CD4-positive, alpha-beta T cell treated with Interleukin-21 for 1 hour (primary cell): ENCODE results near the gene PHKB.
A peak's percentile ranks its signal among the peaks of the same experiment; 100 is the strongest.
"Not testable (repeated sequence)": the region's sequence is repeated elsewhere in the genome, so short reads cannot be mapped to it uniquely, and the experiment has no call there.

Experiments
- DNase-seq: peaks from one replicate; pipeline ENCODE4 v3.0.0-alpha.2; 2020

The PHKB gene

DNA sequence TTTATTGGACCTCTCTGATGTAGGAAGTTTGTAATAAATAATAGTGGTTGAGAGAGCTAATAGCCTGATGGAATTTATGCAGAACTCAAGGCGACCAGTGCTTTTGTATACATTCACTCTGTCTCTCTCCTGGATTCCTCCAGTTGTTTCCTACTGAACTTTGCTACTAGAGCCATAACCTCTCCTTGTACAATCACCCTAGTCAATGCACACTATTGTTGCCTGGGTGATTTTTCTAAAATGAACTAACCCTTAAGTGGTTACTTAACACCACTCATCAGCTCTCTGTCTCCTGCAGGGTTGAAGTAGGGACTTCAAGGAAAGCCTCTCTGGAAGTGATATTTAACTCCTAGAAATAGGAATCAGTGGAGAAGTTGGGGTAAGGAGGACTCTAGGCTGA, 9.7 kb downstream of the PHKB start:
- DNase-seq: no peak

- DNase-seq: not testable (repeated sequence)
These were observed 11.9 kb downstream of the PHKB start for GRCh38 chr16:47473004-47473403.

DNA sequence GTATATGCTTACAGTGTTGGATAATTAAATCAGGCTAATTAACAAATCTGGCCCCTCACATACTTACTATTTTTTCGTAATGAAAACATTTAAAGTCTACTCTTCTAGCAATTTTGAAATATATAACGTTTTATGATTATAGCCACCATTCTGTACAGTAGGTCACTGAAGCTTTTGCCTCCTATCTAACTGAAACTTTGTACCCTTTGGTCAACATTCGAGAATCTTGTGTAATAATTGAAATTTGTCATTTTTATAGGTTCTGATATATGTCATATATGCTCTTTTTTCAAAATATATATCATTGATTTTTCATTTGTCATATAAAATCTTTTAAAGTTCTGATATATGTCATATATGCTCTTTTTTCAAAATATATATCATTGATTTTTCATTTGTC, 12.7 kb downstream of the PHKB start:
- no peak for DNase-seq

- no peak for DNase-seq
These were observed 14.7 kb downstream of the PHKB start for GRCh38 chr16:47475786-47476185.

GRCh38 chr16:47476654-47477345, 15.7 kb downstream of the PHKB start:
- no peak for DNase-seq

- no peak for DNase-seq
These were observed 16.5 kb downstream of the PHKB start for GRCh38 chr16:47477679-47478078.

DNA sequence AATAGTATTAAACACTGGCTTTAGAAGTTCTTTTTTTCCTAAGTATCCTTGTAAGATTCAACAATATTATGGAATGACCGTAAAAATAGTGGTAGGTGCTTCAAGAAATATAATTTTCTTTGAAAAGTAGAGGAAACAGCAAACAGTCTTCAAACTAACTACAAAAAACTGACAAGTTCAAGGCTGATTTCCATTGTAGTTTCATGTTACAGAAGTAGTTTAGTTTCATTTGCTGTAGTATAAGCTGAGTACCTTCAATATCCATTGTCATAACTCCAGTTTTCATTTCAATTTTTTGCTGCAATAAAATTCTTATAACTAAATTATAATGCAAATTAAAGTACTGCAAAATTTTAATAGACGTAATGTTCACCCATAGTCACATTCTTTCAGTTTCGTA, 19.3 kb downstream of the PHKB start:
- no peak for DNase-seq

DNA sequence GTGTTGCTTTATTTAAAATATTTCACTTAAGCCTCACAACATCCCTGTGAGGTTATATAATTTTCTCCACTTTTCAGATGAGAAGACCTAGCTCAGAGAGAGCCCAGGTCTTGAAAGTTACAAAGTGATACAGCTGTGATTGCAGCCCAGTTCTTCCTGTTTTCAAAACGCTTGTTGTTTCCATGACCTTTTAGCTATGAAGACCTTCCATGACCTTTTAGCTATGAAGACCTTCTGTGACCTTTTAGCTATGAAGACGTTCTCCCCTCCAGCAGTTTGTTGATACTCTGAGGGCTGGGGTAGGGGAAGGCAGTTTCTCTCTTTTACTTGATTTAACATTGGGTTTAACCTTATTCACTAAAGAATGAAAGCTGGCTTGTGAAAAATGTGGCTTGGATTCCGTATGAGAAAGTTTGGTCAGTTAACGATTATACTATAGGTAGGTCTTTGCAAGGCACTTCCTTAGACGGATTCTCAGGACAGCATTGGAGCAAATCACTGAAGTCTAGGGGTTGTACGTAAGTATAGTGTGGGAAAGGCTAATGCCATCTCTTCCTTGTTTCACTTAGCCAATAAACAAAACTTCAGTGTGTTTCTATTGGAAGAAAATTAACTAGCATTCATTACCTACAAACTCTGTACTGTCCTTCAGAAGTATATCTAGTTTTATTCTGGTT, 20.7 kb downstream of the PHKB start:
- no peak for DNase-seq

GRCh38 chr16:47483616-47484015, 22.5 kb downstream of the PHKB start:
- no peak for DNase-seq

- no peak for DNase-seq
These were observed 25.7 kb downstream of the PHKB start for GRCh38 chr16:47486856-47487255.

DNA sequence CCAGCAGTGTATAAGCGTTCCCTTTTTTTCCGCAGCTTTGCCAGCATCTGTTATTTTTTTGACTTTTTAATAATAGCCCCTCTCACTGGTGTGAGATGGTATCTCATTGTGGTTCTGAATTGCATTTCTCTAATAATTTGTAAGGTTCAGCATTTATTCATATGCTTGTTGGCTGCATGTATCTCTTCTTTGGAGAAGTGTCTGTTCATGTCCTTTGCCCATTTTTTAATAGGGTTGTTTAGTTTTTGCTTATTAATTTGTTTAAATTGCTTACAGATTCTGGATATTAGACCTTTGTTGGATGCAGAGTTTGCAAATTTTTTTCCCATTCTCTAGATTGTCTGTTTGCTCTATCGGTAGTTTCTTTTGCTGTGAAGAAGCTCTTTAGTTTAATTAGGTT, 26.9 kb downstream of the PHKB start:
- no peak for DNase-seq

DNA sequence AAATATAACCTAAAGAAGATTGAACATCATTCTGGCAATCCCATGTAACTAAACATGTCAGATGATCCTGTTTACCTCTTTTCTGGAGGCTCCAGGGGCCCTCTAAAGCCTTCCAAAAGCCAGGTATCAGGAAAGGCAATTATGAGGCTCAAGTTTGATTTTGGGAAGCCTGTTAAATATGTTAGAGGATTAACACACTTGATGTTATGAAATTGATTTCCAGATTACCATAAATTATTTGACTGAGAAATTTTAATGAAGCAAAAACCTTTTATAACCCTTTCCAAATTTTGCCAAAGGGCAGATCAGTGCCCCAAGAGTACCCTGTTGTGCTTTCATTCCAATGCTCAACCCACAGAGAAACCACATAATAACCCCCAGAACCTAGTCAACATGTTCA, 29.3 kb downstream of the PHKB start:
- DNase-seq: no peak

DNA sequence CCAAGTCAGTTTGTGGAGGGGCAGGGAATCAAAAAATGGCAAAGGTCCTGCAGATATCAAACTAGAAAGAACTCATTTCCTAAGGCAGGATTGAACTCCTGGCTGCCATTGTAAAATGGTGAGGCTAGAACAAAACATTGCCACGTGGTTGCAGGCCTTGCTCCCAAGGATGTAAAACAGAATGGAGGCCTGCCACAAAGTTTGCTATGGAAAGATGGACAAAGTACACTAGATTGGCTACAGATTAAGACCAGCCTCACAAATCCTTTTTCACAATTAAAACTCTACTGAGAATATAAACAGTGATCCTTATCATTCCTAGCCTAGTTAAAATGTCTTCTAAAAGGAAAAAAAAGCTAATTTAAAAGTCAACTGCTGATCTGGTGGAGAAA, 30.9 kb downstream of the PHKB start:
- DNase-seq: no peak

DNA sequence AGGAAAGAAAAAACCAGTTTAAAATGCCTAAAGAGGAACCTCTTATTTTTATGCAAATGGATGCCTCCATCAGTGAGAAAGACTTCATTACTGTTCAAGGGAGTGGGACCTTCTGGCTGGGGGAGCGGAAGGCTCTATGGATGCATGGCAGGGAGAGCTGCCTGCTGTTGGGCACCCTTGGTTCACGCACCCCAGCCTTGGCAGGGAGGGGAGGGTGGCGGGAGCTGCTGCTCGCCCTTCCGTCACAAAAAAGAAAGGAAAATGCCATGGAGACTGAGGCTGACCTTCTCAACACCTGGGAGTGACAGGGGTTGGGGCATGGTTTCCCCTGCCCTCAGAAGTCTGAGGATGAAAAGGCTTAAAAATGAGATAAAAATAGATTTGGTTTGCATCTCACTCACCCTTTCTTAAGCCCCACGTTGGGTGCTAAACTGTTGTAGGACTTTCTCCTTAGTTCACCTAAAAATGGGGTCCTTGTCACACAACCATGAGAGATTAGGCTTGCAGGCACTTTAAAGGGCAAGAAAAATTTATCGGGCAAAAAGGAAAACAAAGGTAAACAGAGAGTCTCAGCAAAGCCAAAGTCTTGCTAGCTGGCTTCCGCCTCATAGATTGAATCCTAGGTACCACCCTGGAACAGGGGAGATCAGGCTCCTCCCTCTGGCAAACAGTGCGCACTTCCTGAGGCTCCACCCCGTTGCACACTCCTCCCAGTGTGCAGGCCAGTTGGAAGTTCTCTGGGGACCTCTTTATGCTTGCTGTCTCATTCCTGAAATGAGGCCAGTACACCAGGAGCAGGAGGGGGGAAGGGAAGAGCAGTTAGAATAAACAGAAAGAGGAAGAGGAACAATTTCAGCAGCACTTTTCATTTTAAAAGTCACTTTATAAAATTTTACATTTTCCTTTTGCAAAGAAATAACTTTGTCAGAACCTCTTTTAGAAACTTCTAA, 31.6 kb downstream of the PHKB start:
- peak; percentile 6 for DNase-seq

GRCh38 chr16:47493381-47494337, 32.5 kb downstream of the PHKB start:
- no peak for DNase-seq

GRCh38 chr16:47499080-47499699, 38.1 kb downstream of the PHKB start:
- DNase-seq: no peak

DNA sequence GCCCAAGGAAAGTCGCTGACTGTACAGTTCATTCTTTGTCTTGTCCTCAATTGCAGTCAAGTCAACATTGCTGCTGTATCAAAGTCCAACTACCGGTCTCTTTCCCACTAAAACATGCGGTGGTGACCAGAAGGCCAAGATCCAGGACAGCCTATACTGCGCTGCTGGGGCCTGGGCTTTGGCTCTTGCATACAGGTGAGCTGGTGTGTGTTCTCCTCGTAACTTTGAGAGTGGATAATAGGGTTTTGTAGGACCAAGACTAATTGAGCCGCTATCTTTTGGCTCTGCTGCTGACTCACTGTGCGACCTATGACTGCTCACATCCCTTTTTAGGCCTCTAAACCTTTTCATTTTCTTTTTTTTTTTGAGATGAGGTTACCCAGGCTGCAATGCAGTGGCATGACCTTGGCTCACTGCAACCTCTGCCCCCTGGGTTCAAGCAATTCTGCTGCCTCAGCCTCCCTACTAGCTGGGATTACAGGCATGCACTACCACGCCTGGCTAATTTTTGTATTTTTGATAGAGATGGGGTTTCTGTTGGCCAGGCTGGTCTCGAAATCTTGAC, 38.7 kb downstream of the PHKB start:
- no peak for DNase-seq

DNA sequence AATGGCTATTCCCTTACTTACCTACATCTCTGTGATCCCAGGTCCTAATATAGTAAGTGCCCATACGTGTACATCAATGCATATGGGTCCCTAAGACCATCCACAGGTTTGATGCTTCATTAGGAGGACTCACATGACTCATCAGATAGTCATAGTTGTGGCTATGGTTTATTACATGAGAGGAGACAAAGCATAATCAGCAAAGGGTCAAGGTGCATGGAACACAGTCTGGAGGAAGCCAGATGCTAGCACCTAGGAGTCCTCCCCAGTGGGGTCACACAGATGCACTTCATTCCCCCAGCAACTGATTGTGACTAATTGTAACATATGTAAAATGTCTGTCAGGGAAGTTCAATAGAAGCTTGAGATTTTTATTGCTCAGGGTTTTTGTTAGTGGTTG, 42.8 kb downstream of the PHKB start:
- no peak for DNase-seq

GRCh38 chr16:47504599-47504998, 43.5 kb downstream of the PHKB start:
- no peak for DNase-seq

GRCh38 chr16:47506800-47507199, 45.7 kb downstream of the PHKB start:
- DNase-seq: no peak

DNA sequence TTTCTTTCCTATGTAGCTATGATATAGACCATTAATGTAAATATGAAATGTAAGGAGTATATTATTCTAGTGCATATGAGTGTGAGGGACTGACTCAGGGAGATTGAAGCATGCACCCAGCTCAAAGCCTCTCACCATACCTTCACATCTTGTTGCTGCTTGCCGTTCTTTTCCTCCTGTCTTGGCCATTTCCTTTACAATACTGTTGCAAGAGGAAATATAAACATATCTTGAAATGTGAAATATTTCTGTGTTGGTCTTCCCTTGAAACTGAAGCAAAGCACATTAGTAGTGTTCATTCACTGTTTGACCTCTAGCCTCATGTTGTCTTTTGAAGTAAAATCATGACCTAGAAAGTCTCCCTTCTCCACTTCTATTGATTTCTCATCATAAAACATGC, 46.6 kb downstream of the PHKB start:
- DNase-seq: no peak

DNA sequence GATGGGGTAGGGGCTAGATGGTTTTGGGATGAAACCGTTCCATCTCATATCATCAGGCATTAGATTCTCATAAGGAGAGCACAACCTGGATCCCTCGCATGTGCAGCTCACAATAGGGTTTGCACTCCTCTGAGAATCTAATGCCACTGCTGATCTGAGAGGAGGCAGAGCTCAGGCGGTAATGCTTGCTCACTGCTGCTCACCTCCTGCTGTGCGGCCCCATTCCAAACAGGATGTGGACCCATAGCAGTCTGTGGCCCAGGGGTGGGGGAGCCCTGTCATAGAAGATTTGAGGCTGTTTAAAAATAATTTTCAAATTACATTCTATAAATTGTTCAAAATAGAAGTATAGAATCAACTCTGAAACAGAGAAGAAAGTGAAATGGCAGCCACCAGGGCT, 50.8 kb downstream of the PHKB start:
- DNase-seq: no peak
